ENCODE data around the gene DMBT1. TPM values are rescaled to one million over a fixed set of nuclear protein-coding genes. Genes with fewer than 3 reads are reported as not detected.
"Not testable (repeated sequence)": the region's sequence is repeated elsewhere in the genome, so short reads cannot be mapped to it uniquely, and the experiment has no call there.

Gene DMBT1
- total RNA-seq, 1 donor: under 0.01 TPM

GRCh38 chr10:122576291-122576690 lies 15.7 kb downstream of the DMBT1 start:
- no peak for DNase-seq (ENCODE audit: low read depth in 2 of 3, low spot score in 2 of 3)

DNA sequence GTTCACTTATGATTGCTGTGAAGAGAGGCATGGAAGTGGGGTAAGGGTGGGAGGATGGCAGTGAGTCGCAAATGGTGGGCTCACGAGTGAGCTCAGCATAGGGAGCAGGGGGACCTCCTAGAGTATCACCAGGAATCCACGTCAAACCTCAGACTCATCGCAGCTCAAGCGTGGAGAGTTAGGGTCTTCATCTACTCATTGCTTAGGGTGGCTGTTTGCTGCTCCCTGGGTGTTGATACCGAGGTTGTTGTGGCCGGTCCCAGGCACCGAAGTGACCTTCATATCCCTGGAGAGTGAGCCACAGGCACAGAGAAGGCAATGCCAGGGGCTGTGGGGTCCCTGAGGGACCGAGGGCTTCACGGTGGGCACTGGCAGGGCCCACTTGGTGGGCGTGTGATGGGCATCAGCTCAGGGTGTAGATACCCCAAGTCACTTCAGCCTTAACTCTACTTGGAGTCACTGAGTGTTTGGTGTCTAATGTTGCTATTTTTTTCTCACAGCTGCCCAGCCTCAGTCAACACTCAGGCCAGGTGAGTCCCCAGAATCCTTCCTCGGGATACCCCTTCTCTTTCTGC lies 16.8 kb downstream of the DMBT1 start:
- DNase-seq (ENCODE audit: low read depth in 2 of 3, low spot score in 2 of 3): no peak

- not testable (repeated sequence) for DNase-seq (ENCODE audit: low read depth in 2 of 3, low spot score in 2 of 3)
These were observed 25.5 kb downstream of the DMBT1 start for GRCh38 chr10:122586070-122586469.

- DNase-seq (ENCODE audit: low read depth in 2 of 3, low spot score in 2 of 3): no peak
These were observed 26.7 kb downstream of the DMBT1 start for GRCh38 chr10:122587098-122587760.

- DNase-seq (ENCODE audit: low read depth in 2 of 3, low spot score in 2 of 3): no peak
These were observed 27.8 kb downstream of the DMBT1 start for GRCh38 chr10:122588381-122588780.

GRCh38 chr10:122590153-122590552 lies 29.6 kb downstream of the DMBT1 start:
- DNase-seq (ENCODE audit: low read depth in 2 of 3, low spot score in 2 of 3): no peak

DNA sequence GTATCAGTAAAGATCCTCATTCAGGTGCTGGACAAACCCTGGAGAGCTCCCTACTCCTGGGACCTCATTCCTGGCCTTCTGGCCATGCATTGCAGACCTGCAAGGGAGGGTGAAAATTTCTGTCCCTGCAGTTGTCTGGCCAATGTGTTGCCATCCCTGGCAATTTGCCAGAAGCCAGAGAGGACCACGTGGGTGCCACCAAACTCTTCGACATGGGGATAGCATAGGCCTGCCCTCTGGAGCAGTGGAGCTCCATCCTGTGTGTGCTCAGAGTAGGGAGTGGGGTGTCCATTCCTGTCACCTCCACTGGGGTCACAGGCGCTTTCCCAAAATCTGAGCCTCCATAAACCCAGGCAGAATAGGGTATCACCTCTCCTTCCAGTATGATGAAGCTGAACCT lies 31.2 kb downstream of the DMBT1 start:
- DNase-seq (ENCODE audit: low read depth in 2 of 3, low spot score in 2 of 3): no peak

GRCh38 chr10:122592161-122592560 lies 31.6 kb downstream of the DMBT1 start:
- DNase-seq (ENCODE audit: low read depth in 2 of 3, low spot score in 2 of 3): no peak

DNA sequence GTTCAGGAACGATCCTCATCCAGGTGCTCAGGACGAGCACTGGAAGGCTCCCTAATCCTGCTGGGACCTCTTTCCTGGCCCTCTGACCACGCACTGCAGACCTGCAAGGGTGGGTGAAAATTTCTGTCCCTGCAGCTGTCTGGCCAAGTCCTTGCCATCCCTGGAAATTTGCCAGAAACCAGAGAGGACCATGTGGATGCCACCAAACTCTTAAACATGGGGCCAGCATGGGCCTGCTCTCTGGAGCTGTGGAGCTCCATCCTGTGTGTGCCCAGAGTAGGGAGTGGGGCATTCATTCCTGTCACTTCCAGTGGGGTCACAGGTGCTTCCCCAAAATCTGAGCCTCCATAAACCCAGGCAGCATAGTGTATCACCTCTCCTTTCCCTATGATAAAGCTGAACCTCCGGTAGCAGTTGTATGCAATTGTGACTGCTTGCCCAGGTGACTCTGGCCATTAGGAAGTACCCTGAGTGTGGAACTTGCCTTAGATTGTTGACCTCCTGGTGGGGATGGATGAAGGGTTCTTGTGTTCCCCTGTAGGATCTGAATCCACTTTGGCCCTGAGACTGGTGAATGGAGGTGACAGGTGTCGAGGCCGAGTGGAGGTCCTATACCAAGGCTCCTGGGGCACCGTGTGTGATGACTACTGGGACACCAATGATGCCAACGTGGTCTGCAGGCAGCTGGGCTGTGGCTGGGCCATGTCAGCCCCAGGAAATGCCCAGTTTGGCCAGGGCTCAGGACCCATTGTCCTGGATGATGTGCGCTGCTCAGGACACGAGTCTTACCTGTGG lies 57.1 kb downstream of the DMBT1 start:
- no peak for DNase-seq (ENCODE audit: low read depth in 2 of 3, low spot score in 2 of 3)

DNA sequence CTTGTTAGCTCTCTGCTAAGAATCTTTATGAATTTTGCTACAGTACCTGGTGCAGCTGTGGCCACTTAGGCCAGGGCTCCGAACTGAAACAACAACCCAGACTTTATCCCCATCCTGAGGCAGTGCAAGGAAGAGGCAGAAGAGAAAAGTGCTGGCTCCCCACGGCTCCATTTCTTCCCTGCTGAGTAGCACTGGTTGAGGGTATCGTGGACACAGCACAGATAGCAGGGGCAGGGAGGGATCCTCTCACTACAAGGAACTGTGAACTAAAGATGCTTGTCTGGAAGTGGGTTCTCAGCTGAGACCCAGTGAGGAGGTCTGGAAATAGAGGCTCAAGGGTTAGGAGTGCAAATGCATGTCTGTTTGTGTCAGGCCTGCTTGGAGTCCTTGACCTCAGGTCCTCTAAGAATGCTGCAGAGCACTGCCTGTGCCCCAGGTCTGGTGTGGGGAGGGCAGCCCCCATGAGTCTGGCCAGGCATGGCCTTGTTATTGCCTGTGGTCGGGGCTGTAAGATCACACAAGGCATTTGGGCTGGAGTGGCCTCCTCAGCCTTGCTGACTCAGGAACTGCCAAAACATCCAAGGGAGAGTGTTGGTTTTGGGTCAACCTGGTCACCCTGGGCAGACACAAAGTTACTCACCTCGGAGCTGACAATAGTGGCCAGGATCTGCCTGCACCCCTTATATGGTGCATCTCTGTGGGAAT lies 58.1 kb downstream of the DMBT1 start:
- DNase-seq (ENCODE audit: low read depth in 2 of 3, low spot score in 2 of 3): no peak

DNA sequence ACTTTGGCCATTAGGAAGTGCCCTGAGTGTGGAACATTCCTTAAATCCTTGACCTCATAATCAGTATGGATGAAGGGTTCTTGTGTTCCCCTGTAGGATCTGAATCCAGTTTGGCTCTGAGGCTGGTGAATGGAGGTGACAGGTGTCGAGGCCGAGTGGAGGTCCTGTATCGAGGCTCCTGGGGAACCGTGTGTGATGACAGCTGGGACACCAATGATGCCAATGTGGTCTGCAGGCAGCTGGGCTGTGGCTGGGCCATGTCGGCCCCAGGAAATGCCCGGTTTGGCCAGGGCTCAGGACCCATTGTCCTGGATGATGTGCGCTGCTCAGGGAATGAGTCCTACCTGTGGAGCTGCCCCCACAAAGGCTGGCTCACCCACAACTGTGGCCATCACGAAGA lies 60.4 kb downstream of the DMBT1 start:
- not testable (repeated sequence) for DNase-seq (ENCODE audit: low read depth in 2 of 3, low spot score in 2 of 3)

- DNase-seq (ENCODE audit: low read depth in 2 of 3, low spot score in 2 of 3): no peak
These were observed 64.0 kb downstream of the DMBT1 start for GRCh38 chr10:122624546-122624945.

DNA sequence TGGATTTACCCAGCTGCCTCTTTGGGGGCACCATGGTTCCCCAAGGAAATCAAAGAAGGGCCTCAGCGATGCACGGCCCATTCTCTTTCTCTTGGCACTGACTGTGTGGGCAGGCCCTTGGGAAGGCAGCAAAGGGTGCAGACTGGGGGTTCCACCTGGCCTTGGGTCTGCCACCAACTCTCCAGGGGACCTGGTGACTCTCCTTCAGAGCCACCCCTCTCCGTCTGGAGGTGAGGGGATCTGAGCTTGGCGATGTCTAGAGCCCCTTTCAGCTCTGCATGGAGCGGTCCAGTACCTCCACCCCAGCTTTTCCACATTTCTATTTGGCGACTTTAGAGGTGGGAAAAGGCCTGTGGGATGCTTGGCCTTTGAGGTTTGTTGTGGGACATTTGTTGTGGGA lies 70.0 kb downstream of the DMBT1 start:
- no peak for DNase-seq (ENCODE audit: low read depth in 2 of 3, low spot score in 2 of 3)

- no peak for DNase-seq (ENCODE audit: low read depth in 2 of 3, low spot score in 2 of 3)
These were observed 71.5 kb downstream of the DMBT1 start for GRCh38 chr10:122632031-122632430.

DNA sequence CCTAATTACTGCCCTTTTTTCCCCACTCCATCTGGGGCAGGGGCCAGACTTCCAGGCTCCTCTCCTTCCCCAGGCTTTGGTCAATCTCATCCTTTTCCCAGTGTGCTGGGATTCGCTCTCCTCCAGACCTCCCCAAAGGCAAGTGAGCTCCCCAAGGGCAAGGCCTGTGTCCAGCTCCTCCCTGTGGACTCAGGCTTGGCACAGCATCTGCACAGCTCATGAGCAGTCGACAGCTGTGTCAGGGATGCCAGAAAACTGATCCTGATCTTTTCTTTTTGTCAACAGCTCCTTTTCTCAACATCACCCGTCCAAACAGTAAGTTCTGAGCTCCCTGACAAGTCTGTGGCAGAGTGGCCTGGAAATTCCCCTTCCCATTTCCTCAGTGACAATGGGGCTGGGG lies 72.0 kb downstream of the DMBT1 start:
- no peak for DNase-seq (ENCODE audit: low read depth in 2 of 3, low spot score in 2 of 3)

GRCh38 chr10:122636953-122637352 lies 76.4 kb downstream of the DMBT1 start:
- no peak for DNase-seq (ENCODE audit: low read depth in 2 of 3, low spot score in 2 of 3)

DNA sequence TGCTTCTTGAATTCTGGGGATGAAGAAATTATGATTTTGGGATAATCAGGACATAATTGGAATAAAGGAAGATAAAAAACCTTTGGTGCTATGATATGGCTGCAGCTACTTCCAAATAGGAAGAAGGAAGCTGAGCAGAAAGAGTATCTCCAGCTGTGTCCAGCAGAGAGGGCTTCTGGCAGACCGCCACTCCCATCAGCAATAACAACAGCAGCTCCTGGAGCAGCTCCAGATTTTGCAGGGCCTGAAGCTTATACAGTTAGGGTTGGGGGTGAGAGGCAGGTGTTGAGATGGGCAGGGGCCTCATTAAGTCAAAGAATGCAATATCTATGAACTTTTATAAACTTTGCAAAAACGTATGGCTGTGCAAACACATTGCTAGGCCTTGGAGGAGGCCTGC lies 76.8 kb downstream of the DMBT1 start:
- DNase-seq (ENCODE audit: low read depth in 2 of 3, low spot score in 2 of 3): no peak

GRCh38 chr10:122638106-122638505 lies 77.6 kb downstream of the DMBT1 start:
- no peak for DNase-seq (ENCODE audit: low read depth in 2 of 3, low spot score in 2 of 3)

GRCh38 chr10:122639801-122640200 lies 79.2 kb downstream of the DMBT1 start:
- no peak for DNase-seq (ENCODE audit: low read depth in 2 of 3, low spot score in 2 of 3)

DNA sequence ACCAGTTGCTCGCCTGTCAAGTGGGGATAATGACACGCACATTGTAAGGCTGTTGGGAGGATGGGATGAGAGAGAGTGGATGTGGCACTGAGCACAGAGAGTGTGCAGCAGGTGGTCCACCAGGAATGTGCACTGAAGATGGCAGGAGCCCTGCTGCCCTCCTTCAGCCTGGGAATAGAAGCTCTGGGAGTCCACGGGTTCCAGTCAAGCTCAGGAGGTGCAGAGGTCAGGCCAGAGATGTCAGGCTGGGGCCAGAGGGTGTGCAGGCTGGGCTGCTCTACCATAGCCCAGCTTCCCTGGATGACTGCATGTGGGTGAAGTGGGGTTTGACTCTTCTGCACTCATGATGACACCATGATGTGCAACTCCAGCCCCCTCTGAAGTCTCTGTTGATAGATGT lies 80.4 kb downstream of the DMBT1 start:
- no peak for DNase-seq (ENCODE audit: low read depth in 2 of 3, low spot score in 2 of 3)

Measured in hematopoietic multipotent progenitor cell (in vitro differentiated cells).